Left renal pelvis (tissue), 4 donors: Measurements from ENCODE around the gene FANCI. TPM values are rescaled to one million over a fixed set of nuclear protein-coding genes. Genes with fewer than 3 reads are reported as not detected.
"Not testable (repeated sequence)": the region's sequence is repeated elsewhere in the genome, so short reads cannot be mapped to it uniquely, and the experiment has no call there.

Source experiments
- DNase-seq, 4 donors: peaks; one replicate each; pipeline ENCODE4 v3.0.0-alpha.2; 2013; ENCODE audit warnings: low read depth in 4 of 4, low spot score in 3 of 4
- polyA plus RNA-seq, 4 donors: library from polyadenylated mRNA; unstranded; fragments of 120-200 nt; gene quantifications; one replicate each; pipeline ENCODE4 v1.2.1, GENCODE V29; 2013; ENCODE audit not compliant: insufficient read length in 4 of 4

The FANCI gene
- polyA plus RNA-seq, 4 donors, result 27.9 to 40.4 (median 35.7) TPM

DNA sequence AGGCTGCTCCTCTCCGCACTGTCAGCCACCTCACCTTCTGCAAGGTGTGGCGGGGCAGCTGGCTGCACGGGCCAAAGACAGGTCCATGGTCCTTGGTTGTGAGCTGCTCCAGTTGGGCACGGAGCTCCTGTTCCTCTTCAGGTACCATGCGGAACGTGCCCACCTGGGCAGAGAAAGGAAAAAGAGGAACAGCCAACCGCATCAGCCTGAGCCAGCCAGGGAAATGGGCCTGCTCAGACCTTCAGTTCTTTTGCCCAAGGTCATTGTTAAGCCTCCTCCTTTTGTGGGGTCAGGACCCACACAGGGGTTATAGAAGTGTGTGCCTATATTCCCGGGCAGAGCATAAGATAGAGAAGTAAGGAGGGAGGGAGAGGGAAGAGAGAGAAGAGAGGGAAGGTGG is 25.2 kb upstream of the FANCI start:
- DNase-seq, result no peak

DNA sequence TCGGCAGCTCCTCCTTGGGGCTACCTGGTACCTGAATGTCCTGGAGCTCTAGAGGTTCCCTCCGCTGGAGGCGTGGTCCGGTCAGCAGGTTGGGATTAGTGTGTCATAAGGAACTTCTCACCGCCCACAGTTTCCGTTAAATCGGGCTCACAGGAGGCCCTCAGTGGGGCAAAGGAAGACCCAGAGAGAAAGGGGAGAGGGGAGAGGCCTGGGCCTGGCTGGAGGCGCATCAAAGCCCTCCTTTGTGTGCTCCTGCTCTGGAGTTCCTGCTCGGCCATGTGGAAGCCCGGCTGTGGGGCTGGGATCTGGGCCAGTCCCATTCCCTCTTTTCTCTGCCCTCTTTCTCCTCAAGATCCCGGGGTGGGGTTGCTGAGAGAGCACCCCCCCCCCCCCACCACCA is 22.2 kb upstream of the FANCI start, which contains the start of gene RLBP1:
TSS of gene RLBP1 (minus strand) at position 37 of the 400 bp plus-strand sequence. CDS start 2,604 bp downstream, outside the sequence.
- DNase-seq, result no peak

DNA sequence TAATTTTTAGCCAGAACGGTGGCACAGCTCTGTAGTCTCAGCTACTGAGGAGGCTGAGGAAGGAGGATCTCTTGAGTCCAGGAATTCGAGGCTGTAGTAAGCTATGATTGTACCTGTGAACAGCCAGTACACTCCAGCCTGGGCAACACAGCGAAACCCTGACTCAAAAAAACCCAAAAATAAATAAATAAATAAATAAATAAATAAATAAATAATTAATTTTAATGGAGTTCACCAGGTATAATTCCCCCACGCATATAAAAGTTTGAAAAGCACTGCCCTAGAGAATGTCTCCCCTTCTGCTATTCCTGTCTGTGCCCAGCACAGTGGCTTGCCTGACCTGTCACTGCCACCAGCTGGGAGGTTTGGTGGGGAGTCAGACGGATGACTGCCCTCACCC is 18.2 kb upstream of the FANCI start:
- no peak for DNase-seq

DNA sequence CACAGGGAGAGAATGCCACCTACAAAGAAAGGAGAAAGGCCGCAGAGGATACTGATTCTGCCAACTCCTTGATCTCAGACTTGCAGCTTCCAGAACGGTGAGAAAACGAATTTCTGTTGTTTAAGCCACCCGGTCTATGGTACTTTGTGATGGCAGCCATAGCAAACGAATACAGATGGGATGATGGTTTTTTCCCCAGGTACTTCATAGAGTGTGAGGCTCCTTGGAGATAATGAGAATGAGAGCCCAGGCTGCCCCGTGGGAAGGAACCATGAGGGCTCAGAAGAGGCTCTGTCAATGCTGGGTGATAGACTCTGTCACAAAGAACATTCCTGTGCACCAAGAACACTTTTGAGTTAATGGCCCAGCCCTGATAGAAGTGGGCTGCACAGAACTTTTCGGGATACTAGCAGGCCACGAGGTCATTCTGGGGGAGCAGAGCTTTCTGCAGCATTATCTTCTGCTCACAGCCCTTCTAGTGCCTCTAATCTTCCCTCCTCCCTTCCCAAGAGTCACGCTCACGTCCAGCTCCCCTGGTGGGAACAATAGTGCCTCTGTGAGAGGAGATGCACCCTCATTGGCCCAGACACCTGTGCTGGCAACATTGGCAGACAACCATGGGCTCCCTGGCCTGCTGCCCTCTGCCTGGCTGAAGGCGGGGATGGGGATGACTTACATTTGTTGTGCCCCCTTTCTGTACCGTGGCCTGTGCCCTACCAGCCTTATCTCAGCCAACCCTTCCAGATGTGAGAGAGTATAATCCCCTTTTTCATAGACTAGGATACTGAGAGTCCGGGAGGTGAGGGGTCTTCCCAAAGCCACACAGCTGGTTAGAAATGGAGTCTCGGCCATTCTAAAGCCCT is 17.2 kb upstream of the FANCI start:
- no peak for DNase-seq

DNA sequence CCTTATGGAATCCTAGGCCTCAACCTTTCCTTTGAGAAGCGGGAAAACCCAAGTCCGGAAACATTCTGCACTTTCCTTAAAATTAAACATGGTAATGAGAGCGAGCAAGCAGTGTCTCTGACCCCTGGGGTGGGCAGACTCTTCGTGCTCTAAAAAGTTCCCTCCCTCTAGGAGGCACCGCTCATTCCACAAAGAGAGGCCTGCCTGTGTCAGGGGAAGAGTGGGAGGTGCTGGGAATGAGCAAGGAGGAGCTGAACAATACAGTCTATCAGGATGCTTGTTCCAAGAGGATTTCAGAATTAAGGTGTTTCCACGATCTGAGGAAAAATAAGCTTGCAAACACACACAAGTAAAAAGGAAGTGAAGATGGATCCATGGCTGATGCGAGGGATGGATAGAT is 16.4 kb upstream of the FANCI start:
- DNase-seq, result no peak

DNA sequence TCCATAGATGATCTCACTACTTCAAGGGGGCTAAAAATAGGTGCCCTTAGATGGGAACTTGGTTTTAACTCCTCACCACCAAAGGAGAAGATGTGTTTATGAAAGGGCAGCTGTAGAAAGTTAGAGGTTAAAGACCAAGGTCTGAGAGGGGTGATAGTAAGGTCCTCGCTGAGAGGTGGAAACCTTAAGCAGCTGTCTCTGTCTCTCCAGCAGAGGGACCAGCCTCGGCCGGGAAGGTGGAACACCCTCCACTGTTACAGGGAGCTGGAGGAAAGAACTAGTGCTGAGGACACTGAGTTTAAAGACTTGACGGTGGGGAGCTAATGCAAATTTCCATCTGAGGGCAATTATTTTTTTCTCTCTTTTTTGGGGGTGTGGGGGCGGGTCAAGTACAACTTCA is 13.5 kb upstream of the FANCI start:
- DNase-seq, result no peak

DNA sequence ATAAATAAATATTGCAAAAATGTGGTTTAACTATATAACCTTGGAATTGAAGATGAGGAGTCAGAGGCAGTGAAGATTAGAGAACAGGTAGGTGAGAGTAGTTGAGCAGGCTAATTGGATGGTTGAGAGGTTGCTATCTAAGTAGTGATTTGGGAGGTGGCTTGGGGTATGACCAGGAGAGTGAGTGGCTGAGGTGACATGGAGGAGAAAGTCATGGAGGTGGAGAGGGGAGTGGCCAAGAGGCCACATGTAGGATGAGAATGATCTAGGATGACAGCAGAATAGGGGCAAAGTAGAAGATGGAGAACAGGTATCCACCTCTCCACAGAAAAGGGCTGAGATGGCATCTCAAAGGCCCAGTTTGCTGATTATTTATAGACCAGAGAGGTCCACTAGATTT is 11.9 kb upstream of the FANCI start:
- DNase-seq, result no peak

DNA sequence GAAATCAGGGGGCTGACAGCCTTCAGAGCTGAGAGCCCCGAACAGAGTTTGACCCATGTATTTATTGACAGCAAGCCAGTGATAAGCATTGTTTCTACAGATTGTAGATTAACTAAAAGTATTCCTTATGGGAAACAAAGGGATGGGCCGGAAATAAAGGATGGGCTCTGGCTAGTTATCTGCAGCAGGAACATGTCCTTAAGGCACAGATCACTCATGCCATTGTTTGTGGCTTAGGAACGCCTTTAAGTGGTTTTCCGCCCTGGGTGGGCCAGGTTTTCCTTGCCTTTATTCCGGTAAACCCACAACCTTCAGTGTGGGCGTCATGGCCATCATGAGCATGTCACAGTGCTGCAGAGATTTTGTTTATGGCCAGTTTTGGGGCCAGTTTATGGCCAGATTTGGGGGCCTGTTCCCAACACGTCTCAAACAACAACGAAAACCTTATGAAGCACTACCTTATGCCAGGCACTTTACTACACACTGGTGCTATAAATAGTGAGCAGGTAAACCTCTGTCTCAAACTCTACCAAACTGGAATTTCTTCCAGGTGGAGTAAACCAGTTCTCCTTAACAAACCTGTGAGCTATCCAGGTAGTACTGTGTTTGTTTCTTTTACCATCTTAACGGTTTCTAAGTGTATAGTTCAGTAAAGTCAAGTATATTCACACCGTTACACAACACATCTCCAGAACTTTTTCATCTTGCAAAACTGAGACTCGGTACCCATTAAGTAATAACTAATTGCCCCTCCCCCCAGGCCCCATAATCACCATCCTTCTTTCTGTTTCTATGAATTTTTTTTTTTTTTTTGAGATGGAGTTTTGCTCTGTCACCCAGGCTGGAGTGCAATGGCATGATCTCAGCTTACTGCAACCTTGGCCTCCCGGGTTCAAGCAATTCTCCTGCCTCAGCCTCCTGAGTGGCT is 3.6 kb upstream of the FANCI start:
- DNase-seq, result not testable (repeated sequence)

DNA sequence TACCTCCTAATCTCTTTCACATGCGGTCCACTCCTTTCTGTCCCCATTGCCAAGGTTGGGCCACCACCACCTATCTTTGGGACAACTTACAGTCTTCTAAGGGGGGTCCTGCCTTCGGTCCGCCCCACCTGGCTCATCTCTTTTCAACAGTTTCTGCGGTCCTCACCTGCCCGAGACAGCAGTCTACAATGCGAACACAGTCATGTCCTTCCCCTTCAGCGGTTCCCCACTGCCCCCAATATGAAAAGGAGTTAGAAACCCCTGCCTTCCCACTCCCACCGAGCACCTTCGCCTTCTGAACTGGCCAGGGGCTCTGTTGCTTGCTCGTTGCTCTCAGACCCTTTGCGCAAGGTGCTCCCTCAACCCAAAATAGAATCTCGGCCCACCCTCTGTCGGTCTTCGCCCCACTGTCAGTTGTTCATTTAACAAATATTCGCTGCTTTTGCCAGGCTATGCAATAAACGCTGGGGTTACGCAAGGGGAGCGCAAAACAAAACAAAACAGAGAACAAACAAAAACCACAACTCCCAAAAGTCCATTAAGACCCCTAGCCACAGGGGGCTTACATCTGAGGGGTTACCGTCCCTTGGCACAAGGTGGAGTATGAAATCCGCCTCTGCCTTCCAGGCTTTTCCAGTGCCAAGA is 611 bp upstream of the FANCI start:
- DNase-seq, result no peak

DNA sequence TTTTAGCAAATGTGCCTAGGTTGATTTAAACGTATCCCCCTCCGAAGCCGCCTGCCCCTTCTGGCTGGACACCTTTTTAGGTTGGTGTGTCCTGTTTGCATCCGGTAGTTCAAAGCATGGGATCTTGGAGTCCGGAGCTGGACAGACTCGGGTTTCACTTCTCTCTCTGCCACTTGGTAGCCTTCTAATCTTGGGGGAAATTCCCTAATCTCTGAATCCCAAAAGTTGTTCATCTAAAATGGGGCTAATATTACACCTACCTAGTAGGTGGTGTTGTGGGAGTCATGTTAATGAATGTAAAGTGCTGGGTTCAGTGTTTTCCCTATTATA is 760 bp downstream of the FANCI start:
- DNase-seq, result no peak

DNA sequence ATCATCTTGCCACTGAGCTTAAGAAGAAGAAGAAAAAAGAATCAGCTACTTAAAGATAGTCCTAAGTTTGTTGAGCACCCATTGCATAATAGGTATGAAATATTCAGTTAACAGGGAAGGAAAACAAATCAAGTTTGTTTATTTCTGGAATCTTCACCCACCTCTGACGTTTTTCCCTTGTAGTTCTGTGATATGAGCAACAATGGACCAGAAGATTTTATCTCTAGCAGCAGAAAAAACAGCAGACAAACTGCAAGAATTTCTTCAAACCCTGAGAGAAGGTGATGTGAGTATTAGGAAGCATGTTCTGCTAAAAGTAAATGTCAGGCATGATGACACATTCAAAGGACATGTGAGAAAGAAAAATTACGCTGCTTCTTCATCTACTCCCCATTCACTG is 3.7 kb downstream of the FANCI start:
- DNase-seq, result no peak

DNA sequence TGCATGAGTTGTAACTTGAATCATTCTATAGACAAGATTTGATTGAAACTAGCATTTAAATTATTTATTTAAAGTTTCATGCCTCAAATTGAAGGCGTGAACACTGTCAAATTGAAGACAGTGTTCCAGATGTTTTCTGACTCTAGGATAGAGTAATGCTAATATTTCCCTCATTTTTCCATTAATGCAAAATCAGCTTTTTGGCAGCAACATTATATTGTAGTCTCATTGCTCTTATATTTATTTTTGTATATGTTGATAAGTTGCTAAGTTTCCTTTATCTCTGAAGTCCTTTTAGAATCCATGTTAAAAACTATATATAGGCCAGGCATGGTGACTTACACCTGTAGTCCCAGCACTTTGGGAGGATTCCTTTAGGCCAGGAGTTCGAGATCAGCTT is 4.8 kb downstream of the FANCI start:
- DNase-seq, result no peak

DNA sequence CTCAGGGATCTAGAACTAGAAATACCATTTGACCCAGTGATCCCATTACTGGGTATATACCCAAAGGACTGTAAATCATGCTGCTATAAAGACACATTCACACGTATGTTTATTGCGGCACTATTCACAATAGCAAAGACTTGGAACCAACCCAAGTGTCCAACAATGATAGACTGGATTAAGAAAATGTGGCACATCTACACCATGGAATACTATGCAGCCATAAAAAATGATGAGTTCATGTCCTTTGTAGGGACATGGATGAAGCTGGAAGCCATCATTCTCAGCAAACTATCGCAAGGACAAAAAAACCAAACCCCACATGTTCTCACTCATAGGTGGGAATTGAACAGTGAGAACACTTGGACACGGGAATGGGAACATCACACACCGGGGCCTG is 6.4 kb downstream of the FANCI start:
- not testable (repeated sequence) for DNase-seq

DNA sequence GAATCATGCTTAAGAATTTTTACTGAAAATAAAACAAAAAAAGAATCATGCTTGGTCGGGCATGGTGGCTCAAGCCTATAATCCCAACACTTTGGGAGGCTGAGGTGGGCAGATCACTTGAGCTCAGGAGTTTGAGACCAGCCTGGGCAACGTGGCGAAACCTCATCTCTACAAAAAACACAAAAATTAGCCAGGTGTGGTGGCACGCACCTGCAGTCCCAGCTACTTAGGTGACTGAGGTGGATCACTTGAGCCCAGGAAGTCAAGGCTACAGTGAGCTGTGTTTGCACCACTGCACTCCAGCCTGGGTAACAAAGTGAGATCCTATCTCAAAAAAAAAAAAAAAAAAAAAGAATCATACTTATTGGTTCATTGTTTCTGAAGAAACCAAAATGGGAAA is 33.5 kb downstream of the FANCI start:
- DNase-seq, result not testable (repeated sequence)

DNA sequence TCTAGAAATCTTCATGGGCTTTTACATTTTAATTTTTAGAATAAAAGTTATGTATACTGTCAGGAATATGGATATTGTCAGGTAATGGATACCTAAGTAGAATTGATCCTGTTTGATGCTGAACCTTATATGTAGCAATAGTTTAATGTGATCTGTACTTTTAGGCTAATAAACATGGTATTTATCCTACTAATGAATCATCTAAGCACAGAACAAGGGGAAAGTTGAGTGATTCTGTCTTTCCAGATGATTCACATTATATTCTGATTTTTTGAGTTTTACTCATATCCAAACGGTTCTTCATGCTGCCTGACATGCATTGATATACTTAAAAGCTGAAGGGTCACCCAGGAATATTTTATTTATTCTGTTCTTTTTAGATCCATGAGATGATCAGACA is 34.5 kb downstream of the FANCI start:
- no peak for DNase-seq

DNA sequence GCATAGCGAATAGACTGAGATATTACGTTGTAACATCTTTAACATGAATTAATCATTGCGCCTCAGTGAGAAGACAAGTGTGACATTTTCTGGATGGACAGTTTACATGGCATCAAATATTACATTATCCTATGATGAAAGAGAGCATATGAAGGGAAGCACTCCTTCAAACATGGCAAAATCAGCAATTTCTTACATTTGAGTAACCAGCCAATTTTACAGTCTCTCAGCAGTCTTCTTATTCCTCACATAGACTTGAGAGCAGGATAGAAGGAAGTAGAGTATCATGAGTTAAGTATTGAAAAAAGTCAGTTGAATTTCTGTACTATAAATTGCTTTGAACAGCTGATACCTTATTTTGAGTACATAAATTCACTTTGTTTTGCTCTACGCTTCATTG is 38.9 kb downstream of the FANCI start:
- DNase-seq, result no peak

DNA sequence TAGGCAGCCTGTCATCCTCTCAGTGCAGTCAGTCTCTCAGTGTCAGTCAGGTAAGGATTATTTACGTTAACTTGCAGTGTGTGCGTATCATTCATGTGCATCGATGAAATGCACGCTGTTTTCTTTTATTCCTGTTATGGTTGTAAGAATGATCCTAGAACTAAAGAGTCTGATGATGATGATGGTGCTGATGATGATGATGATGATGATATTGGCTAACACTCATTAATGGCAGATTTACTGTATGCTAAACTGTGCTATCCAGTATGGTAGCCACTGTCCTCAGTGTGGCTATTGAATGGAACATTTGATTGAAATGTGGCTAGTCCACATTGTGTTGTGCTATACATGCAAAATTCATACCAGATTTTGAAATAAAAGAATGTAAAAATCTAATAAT is 39.4 kb downstream of the FANCI start:
- no peak for DNase-seq

DNA sequence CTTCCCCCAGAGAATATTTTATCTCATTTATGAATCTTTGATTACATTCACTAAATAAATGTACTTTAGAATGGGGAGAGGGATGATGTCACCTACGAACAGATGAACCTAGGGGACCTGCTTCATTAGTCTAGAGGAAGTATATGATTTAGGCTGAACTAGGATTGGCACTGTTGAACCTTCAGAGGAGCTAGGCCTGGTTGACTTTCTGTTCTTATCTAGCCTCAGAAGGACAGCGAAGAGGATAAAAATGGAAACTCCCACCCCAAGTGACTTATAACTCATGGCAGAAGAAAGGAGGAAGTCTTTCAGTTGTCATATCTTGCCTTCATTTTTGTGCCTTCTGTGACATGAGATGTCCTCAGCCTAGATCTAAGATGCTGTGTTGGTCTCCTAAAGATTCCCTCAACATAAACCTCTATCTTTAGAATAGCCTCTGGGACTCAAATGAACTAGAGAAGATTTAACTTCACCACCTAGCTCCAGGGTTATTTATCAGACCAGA is 48.2 kb downstream of the FANCI start:
- no peak for DNase-seq

DNA sequence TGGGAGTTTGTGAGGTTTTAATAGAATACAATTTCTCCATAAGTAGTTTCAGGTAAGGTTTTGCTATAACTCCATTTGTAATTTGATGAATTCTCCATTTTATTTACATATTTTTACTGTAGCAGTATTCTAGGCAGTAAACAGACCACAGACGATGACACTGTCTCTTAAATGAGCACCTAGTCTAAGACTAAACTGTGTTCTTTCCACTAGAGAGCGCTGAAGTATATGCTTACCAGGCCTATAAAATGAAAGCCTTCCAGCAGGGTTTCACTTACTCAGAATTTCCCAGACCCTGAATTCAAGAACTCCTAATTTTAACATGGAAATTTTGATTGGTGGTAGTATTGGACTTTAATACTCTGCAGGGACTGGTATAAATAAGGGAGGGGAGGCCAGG is 49.2 kb downstream of the FANCI start:
- DNase-seq, result no peak

DNA sequence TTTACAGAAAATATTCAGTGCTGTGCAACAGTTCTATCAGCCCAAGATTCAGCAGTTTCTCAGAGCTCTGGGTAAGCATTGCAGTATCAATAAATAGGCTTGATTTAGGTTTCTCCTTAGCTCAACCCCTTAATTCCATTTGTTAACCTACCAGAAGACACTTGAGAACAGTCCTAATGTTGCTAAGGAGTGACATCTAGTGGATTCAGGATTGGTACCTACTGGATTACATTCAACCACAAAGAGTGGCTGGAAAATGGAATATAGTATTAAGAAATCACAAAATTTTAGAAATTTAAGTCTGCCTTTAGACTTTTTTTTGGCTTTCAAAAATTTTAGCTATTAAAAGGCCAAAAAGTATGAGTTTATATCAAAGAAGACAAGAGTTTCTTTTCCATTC is 56.1 kb downstream of the FANCI start:
- no peak for DNase-seq
